ENCODE measurements around the gene RETREG1.

- TF ChIP-seq CTCF (tag by site-specific recombination; IDR thresholded peaks at IDR 0.05), result no peak
- no peak for TF ChIP-seq ZNF133 (tag by site-specific recombination; IDR thresholded peaks at IDR 0.05)
- no peak for TF ChIP-seq YY1 (tag by site-specific recombination; IDR thresholded peaks at IDR 0.05)
- no peak for TF ChIP-seq ZNF335 (tag by site-specific recombination; conservative IDR thresholded peaks at IDR 0.05)
- no peak for TF ChIP-seq HOXA7 (CRISPR knock-in tag; IDR thresholded peaks at IDR 0.05; ENCODE audit: borderline replicate concordance)
- TF ChIP-seq ZSCAN30 (tag by site-specific recombination; IDR thresholded peaks at IDR 0.05), result no peak
- no peak for TF ChIP-seq ZNF830 (tag by site-specific recombination; IDR thresholded peaks at IDR 0.05; ENCODE audit: low read depth)
- TF ChIP-seq GLI4 (tag by site-specific recombination; IDR thresholded peaks at IDR 0.05), result no peak
- TF ChIP-seq ZNF175 (tag by site-specific recombination; IDR thresholded peaks at IDR 0.05), result no peak
- no peak for TF ChIP-seq ZNF560 (tag by site-specific recombination; IDR thresholded peaks at IDR 0.05; ENCODE audit: borderline replicate concordance)
- no peak for TF ChIP-seq ZNF785 (tag by site-specific recombination; IDR thresholded peaks at IDR 0.05)
- TF ChIP-seq ZNF747 (tag by site-specific recombination; IDR thresholded peaks at IDR 0.05), result no peak
- no peak for TF ChIP-seq ZBTB44 (tag by site-specific recombination; IDR thresholded peaks at IDR 0.05)
Observed at GRCh38 chr5:16529306-16529705, 87.5 kb downstream of the RETREG1 start.
